ENCODE data around the gene SLC46A3.

DNA sequence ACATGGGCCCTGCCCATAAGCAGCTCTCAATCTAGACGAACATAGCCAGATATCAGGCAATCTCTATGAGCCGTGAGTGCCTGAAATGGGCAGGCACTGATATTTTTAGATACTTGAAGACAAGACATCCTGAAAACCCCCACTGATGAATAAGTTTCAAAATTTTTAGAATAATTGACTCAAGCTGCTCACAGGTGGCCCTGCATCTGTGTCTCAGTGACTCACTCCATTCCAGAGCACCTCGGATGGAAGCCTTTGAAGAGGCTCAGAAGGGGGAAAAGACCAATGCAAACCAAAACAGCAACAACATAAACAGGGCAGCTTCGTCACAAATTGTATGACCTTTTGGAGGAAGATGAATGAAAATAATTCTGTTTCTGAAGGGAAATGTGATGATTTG lies 42.8 kb upstream of the SLC46A3 start:
- TF ChIP-seq SRSF9 (IDR thresholded peaks at IDR 0.05; ENCODE audit: borderline replicate concordance, insufficient read depth, low read depth, low read length, poor library complexity, severe bottlenecking) (no peak), HDAC6 (IDR thresholded peaks at IDR 0.05; ENCODE audit: low read depth, low read length) (no peak), HIVEP1 (CRISPR knock-in tag; IDR thresholded peaks at IDR 0.05) (no peak), ZSCAN31 (CRISPR knock-in tag; IDR thresholded peaks at IDR 0.05; ENCODE audit: low read depth) (no peak), RBAK (CRISPR knock-in tag; IDR thresholded peaks at IDR 0.05) (no peak), ZNF713 (CRISPR knock-in tag; IDR thresholded peaks at IDR 0.05) (no peak)
- TF ChIP-seq, protein P1, sequence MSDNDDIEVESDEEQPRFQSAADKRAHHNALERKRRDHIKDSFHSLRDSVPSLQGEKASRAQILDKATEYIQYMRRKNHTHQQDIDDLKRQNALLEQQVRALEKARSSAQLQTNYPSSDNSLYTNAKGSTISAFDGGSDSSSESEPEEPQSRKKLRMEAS (IDR thresholded peaks at IDR 0.05), result no peak
